AG04450 (cell line): ENCODE results near the gene PRCD. TPM values are rescaled to one million over a fixed set of nuclear protein-coding genes. Genes with fewer than 3 reads are reported as not detected.
"Not testable (repeated sequence)": the region's sequence is repeated elsewhere in the genome, so short reads cannot be mapped to it uniquely, and the experiment has no call there.

ENCODE experiments used
- CTCF ChIA-PET: fragments of 300-600, 350-600 bp; formaldehyde crosslinking; extraction: SDS; loops from one replicate; lab custom pipeline; 2022; ENCODE audit warnings: antibody characterized with exemption, inconsistent platforms; lab: Charles Lee
- POLR2A ChIA-PET: fragments of 350-600 bp; formaldehyde crosslinking; extraction: SDS; loops from one replicate; lab custom pipeline; 2021; ENCODE audit warnings: antibody characterized with exemption, inconsistent platforms; lab: Yijun Ruan, JAX
- DNase-seq: peaks from one replicate; pipeline ENCODE4 v3.0.0-alpha.2; 2011; ENCODE audit warnings: low read depth, low spot score
- H3K27ac ChIP-seq: one replicate; pipeline ENCODE4 v1.5.1; 2012; ENCODE audit warnings: low read depth, low read length, control low read depth
- H3K27me3 ChIP-seq: one replicate; pipeline ENCODE4 v1.6.0; 2012; ENCODE audit warnings: low read length; ENCODE audit not compliant: control insufficient read depth, insufficient read depth
- H3K4me3 ChIP-seq: 2 replicates; pipeline ENCODE4 v1.5.1; 2011; ENCODE audit warnings: mild to moderate bottlenecking, low read depth, low read length, control low read depth
- H3K9me3 ChIP-seq: 2 replicates; pipeline ENCODE4 v1.5.1; 2012; ENCODE audit warnings: low read length; ENCODE audit not compliant: control insufficient read depth, insufficient read depth
- CTCF ChIP-seq: IDR thresholded peaks from 2 replicates; pipeline ENCODE4 v1.5.1; 2011; ENCODE audit warnings: low read depth, low read length, control low read depth, inconsistent platforms
- polyA plus RNA-seq: library from polyadenylated mRNA; depleted of rRNA; stranded (reverse); fragments of >200 nt; gene quantifications from 2 replicates; pipeline ENCODE4 v1.2.3, GENCODE V29; 2011

Gene PRCD
- polyA plus RNA-seq, 1 experiment: 0.69 TPM

GRCh38 chr17:76515274-76515949 lies 24.4 kb upstream of the PRCD start:
- ChIA-PET POLR2A (interaction anchor here (0.7 to 1.3 kb wide), 3 partner anchors 10 to 885 kb away, joined by 8 to 9 read pairs (median 9); no protein-coding TSS in a partner anchor), CTCF (interaction anchor here (1.2 to 5.4 kb wide), 4 partner anchors 8 to 109 kb away, joined by 3 to 28 read pairs (median 10); no protein-coding TSS in a partner anchor)
- Histone ChIP-seq H3K27me3 (no peaks in the 10 kb centered on the region), H3K4me3 (peak overlapping the region; percentile 29), H3K9me3 (no peaks in the 10 kb centered on the region), H3K27ac (peak overlapping the region; percentile 91)
- no peak for TF ChIP-seq CTCF
- peak; percentile 65 for DNase-seq

- CTCF ChIA-PET: interaction anchor here (0.6 to 1.6 kb wide), 2 partner anchors 19 to 164 kb away, joined by 3 read pairs; no protein-coding TSS in a partner anchor
- H3K27ac ChIP-seq: no peak overlapping the region
- H3K27me3 ChIP-seq: no peaks in the 10 kb centered on the region
- no peaks in the 10 kb centered on the region for H3K9me3 ChIP-seq
- DNase-seq: no peak
- H3K4me3 ChIP-seq: no peak overlapping the region
- POLR2A ChIA-PET: interaction anchor here (0.6 kb wide), 1 partner anchor 31 kb away, joined by 3 read pairs; no protein-coding TSS in a partner anchor
- no peak for TF ChIP-seq CTCF
Measured at GRCh38 chr17:76517638-76518038, 22.2 kb upstream of the PRCD start.

GRCh38 chr17:76519048-76519966 lies 20.5 kb upstream of the PRCD start:
- POLR2A ChIA-PET: interaction anchor here (0.6 to 0.7 kb wide), 2 partner anchors 81 to 186 kb away, joined by 3 read pairs; no protein-coding TSS in a partner anchor
- TF ChIP-seq CTCF: no peak
- Histone ChIP-seq H3K4me3 (no peak overlapping the region), H3K27me3 (no peaks in the 10 kb centered on the region), H3K27ac (no peak overlapping the region), H3K9me3 (no peaks in the 10 kb centered on the region)
- CTCF ChIA-PET: interaction anchor here (1.9 kb wide), 1 partner anchor 27 kb away, joined by 6 read pairs; no protein-coding TSS in a partner anchor
- DNase-seq: no peak

- CTCF ChIA-PET: interaction anchor here (1.9 to 3.7 kb wide), 2 partner anchors 25 to 103 kb away, joined by 6 to 46 read pairs; no protein-coding TSS in a partner anchor
- DNase-seq: no peak
- TF ChIP-seq CTCF: no peak
- POLR2A ChIA-PET: no interaction called here
- Histone ChIP-seq H3K27ac (no peak overlapping the region), H3K9me3 (no peaks in the 10 kb centered on the region), H3K4me3 (no peak overlapping the region), H3K27me3 (no peaks in the 10 kb centered on the region)
Measured at GRCh38 chr17:76521262-76521661, 18.6 kb upstream of the PRCD start.

- CTCF ChIA-PET: interaction anchor here (1.9 to 3.7 kb wide), 3 partner anchors 15 to 102 kb away, joined by 6 to 46 read pairs (median 14); no protein-coding TSS in a partner anchor
- POLR2A ChIA-PET, H3K4me3 ChIP-seq, DNase-seq, H3K9me3 ChIP-seq, H3K27ac ChIP-seq, H3K27me3 ChIP-seq: not testable (repeated sequence)
Measured at GRCh38 chr17:76521683-76522082, 18.2 kb upstream of the PRCD start.
